K562 (cell line): ENCODE data around the gene MSTO1. TPM values are rescaled to one million over a fixed set of nuclear protein-coding genes. Genes with fewer than 3 reads are reported as not detected.

Source experiments
- C11orf30 ChIP-seq: fragments of 450-650 bp; IDR thresholded peaks from 2 replicates; pipeline ENCODE4 v1.6.1; 2016; ENCODE audit warnings: low read depth, mild to moderate bottlenecking
- EWSR1 ChIP-seq: fragments of 450-650 bp; IDR thresholded peaks from 2 replicates; pipeline ENCODE4 v1.6.1; 2018; ENCODE audit warnings: borderline replicate concordance, mild to moderate bottlenecking, low read depth, moderate library complexity; ENCODE audit not compliant: partially characterized antibody
- polyA plus RNA-seq, 8 experiments: library from polyadenylated mRNA; depleted of rRNA in 4 of 8; stranded (reverse) in 5 of 8; unstranded in 3 of 8; fragments of >200 nt; fragmentation: Nextera tagmentation in 2 of 8; fragmentation: Illumina TruSeq in 1 of 8; extraction: Ambion mirVana in 2 of 8; extraction: Trizol in 1 of 8; gene quantifications; 2 replicates each; pipeline versions ENCODE4 v1.2.1 to v1.2.3, GENCODE V29; 2011 to 2014; ENCODE audit warnings: inconsistent platforms in 1 of 8, missing spikeins in 1 of 8
- total RNA-seq, 7 experiments: library from RNA; depleted of rRNA in 6 of 7; stranded (reverse); fragments of >200 nt in 6 of 7; fragmentation: Illumina TruSeq in 2 of 7; extraction: Trizol in 2 of 7; gene quantifications; 2 replicates each; pipeline versions ENCODE4 v1.2.1 to v1.2.3, GENCODE V29; 2011 to 2021; ENCODE audit warnings: low replicate concordance in 1 of 7
- TF ChIP-seq, protein P1 (sequence below), 2 experiments: fragments of 450-650 bp; IDR thresholded peaks; 2 replicates each; pipeline ENCODE4 v1.6.1; 2016; ENCODE audit warnings: mild to moderate bottlenecking in 2 of 2, borderline replicate concordance in 1 of 2, low read depth in 1 of 2, moderate library complexity in 1 of 2
- TF ChIP-seq, protein P2 (sequence below): fragments of 250-450 bp; sonication (Bioruptor Pico); IDR thresholded peaks from 2 replicates; pipeline ENCODE4 v1.5.0; 2021; ENCODE audit warnings: mild to moderate bottlenecking, borderline replicate concordance
- TF ChIP-seq, protein P3 (sequence below): fragments of 450-650 bp; IDR thresholded peaks from 2 replicates; pipeline ENCODE4 v1.6.1; 2016; ENCODE audit warnings: borderline replicate concordance
- TF ChIP-seq, protein P4 (sequence below): fragments of 250-450 bp; sonication (Bioruptor Pico); IDR thresholded peaks from 2 replicates; pipeline ENCODE4 v1.4.0; 2020; ENCODE audit warnings: mild to moderate bottlenecking, moderate library complexity
- TF ChIP-seq, protein P5 (sequence below): sonication (generic); formaldehyde crosslinking; IDR thresholded peaks from 2 replicates; pipeline ENCODE4 v1.8.0; 2022; ENCODE audit warnings: mild to moderate bottlenecking, low read depth, missing genetic modification reagents

MSTO1 gene
- total and polyA plus RNA-seq, 9 of the 15 experiments (the other 6 are each of a cell fraction or from before 2014, with no cell fraction given), result 18.8 to 71.1 (median 47.3) TPM

DNA sequence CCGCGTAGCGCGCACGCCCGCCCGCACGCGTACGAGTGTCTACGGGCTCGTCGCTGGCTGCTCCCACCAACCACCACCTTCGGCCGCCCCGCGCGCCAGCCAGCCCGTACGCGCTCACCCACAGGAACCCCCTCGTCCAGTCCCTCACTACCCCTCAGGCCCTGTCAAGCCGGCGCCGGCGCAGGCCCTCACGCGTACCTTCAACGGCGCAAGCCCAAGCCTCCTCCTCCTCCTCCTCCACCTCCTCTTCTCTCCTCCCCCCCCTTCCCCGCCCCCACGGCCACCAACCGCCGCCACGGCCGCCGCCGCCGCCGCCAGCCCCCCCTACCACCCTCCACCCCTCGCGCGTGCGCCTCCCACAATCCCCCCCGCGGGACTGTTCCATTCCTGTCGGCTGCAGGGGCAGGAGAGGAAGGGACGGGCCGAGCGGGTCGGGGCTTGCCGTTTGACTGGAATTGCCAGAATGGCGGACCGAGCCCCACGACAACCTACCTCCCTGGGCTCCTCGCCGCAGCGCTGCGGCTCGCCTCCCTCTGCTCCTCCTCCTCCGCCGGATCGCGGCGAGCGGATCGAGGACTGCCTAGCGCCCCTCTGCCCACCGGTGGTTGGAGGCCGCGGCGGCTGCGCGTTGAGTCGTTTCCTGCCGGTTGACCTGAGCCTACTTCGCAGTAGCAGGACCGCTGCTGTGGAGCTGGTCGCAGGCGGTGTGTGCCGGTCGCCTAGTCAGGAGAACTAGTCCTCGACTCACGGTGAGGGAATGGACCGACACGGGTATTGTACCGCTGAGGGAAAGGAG, 47.2 kb upstream of the MSTO1 start, which contains the start of gene ASH1L (continued):
- TF ChIP-seq, protein P1, sequence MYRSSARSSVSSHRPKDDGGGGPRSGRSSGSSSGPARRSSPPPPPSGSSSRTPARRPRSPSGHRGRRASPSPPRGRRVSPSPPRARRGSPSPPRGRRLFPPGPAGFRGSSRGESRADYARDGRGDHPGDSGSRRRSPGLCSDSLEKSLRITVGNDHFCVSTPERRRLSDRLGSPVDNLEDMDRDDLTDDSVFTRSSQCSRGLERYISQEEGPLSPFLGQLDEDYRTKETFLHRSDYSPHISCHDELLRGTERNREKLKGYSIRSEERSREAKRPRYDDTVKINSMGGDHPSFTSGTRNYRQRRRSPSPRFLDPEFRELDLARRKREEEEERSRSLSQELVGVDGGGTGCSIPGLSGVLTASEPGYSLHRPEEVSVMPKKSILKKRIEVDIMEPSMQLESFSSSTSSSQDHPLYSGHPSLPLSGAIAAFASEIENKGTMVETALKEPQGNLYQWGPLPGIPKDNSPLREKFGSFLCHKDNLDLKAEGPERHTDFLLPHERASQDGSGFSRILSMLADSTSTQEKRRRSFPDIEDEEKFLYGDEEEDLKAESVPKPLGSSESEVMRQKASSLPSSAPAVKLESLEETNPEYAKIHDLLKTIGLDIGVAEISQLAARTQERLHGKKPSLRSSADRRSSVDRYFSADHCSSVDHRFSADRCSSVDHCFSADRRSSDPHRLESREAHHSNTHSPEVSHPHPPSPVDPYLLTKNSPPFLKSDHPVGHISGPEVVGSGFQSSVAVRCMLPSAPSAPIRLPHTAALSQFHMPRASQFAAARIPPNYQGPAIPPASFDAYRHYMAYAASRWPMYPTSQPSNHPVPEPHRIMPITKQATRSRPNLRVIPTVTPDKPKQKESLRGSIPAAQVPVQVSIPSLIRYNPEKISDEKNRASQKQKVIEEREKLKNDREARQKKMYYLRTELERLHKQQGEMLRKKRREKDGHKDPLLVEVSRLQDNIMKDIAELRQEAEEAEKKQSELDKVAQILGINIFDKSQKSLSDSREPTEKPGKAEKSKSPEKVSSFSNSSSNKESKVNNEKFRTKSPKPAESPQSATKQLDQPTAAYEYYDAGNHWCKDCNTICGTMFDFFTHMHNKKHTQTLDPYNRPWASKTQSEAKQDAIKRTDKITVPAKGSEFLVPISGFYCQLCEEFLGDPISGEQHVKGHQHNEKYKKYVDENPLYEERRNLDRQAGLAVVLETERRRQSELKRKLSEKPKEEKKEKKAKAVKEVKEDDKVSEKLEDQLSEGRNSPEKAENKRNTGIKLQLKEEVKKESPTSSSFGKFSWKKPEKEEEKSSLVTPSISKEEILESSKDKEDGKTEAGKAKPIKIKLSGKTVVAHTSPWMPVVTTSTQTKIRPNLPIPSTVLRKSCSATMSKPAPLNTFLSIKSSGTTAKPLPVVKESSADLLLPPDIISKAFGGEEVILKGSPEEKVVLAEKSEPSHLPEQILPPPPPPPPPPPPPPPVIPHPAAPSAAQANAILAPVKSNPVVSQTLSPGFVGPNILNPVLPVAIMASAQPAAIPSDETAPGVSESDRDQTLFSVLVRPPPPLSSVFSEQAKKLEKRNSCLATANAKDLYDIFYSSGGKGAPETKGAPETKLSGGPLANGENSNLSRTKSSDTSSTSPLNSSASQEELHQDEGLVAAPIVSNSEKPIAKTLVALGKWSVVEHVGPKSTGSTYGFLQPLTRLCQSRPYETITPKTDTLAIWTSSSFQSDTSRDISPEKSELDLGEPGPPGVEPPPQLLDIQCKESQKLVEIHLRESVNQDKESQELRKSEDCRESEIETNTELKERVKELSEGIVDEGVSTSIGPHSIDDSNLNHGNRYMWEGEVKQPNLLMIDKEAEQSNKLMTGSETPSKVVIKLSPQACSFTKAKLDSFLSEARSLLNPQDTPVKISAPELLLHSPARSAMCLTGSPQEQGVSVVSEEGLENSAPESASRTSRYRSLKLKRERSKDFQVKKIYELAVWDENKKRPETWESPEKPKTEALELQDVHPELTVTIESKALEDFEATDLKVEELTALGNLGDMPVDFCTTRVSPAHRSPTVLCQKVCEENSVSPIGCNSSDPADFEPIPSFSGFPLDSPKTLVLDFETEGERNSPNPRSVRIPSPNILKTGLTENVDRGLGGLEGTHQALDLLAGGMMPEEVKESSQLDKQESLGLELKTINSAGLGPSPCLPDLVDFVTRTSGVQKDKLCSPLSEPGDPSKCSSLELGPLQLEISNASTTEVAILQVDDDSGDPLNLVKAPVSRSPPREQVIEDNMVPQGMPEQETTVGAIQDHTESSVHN (IDR thresholded peaks at IDR 0.05; ENCODE audit: borderline replicate concordance in 1 of 2, low read depth in 1 of 2), result no peak
- TF ChIP-seq, protein P2, sequence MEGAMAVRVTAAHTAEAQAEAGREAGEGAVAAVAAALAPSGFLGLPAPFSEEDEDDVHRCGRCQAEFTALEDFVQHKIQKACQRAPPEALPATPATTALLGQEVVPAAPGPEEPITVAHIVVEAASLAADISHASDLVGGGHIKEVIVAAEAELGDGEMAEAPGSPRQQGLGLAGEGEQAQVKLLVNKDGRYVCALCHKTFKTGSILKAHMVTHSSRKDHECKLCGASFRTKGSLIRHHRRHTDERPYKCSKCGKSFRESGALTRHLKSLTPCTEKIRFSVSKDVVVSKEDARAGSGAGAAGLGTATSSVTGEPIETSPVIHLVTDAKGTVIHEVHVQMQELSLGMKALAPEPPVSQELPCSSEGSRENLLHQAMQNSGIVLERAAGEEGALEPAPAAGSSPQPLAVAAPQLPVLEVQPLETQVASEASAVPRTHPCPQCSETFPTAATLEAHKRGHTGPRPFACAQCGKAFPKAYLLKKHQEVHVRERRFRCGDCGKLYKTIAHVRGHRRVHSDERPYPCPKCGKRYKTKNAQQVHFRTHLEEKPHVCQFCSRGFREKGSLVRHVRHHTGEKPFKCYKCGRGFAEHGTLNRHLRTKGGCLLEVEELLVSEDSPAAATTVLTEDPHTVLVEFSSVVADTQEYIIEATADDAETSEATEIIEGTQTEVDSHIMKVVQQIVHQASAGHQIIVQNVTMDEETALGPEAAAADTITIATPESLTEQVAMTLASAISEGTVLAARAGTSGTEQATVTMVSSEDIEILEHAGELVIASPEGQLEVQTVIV (CRISPR knock-in tag), result no peak
- TF ChIP-seq EWSR1, result no peak
- TF ChIP-seq, protein P3, sequence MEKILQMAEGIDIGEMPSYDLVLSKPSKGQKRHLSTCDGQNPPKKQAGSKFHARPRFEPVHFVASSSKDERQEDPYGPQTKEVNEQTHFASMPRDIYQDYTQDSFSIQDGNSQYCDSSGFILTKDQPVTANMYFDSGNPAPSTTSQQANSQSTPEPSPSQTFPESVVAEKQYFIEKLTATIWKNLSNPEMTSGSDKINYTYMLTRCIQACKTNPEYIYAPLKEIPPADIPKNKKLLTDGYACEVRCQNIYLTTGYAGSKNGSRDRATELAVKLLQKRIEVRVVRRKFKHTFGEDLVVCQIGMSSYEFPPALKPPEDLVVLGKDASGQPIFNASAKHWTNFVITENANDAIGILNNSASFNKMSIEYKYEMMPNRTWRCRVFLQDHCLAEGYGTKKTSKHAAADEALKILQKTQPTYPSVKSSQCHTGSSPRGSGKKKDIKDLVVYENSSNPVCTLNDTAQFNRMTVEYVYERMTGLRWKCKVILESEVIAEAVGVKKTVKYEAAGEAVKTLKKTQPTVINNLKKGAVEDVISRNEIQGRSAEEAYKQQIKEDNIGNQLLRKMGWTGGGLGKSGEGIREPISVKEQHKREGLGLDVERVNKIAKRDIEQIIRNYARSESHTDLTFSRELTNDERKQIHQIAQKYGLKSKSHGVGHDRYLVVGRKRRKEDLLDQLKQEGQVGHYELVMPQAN, result peak; percentile 81; the same call in 1 of the 2 replicates
- TF ChIP-seq, protein P4, sequence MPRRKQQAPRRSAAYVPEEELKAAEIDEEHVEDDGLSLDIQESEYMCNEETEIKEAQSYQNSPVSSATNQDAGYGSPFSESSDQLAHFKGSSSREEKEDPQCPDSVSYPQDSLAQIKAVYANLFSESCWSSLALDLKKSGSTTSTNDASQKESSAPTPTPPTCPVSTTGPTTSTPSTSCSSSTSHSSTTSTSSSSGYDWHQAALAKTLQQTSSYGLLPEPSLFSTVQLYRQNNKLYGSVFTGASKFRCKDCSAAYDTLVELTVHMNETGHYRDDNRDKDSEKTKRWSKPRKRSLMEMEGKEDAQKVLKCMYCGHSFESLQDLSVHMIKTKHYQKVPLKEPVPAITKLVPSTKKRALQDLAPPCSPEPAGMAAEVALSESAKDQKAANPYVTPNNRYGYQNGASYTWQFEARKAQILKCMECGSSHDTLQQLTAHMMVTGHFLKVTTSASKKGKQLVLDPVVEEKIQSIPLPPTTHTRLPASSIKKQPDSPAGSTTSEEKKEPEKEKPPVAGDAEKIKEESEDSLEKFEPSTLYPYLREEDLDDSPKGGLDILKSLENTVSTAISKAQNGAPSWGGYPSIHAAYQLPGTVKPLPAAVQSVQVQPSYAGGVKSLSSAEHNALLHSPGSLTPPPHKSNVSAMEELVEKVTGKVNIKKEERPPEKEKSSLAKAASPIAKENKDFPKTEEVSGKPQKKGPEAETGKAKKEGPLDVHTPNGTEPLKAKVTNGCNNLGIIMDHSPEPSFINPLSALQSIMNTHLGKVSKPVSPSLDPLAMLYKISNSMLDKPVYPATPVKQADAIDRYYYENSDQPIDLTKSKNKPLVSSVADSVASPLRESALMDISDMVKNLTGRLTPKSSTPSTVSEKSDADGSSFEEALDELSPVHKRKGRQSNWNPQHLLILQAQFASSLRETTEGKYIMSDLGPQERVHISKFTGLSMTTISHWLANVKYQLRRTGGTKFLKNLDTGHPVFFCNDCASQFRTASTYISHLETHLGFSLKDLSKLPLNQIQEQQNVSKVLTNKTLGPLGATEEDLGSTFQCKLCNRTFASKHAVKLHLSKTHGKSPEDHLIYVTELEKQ, result no peak
- TF ChIP-seq C11orf30, result peak; percentile 70
- TF ChIP-seq, protein P5, sequence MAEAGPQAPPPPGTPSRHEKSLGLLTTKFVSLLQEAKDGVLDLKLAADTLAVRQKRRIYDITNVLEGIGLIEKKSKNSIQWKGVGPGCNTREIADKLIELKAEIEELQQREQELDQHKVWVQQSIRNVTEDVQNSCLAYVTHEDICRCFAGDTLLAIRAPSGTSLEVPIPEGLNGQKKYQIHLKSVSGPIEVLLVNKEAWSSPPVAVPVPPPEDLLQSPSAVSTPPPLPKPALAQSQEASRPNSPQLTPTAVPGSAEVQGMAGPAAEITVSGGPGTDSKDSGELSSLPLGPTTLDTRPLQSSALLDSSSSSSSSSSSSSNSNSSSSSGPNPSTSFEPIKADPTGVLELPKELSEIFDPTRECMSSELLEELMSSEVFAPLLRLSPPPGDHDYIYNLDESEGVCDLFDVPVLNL, result no peak; the same call in none of the 2 replicates
